ENCODE data around the gene MBNL1.

DNA sequence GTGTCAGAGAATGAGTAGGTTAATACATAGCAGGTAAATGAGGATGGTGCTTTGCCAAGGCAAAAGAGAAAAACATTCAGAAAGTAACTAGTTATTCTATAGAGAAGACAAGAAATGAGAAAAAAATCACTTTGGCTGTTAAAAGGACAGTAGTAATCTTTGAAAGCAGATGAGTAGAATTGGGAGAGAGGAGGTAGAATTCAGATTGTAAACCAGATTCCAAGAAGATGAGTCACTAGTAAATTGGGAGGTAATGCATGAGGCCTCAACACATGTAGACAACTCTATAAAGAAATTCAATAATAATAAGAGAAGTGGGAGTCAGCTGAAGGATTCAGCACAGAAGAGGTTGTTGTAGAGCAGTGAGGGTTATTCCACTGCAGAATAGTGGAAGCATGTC lies 81.4 kb downstream of the MBNL1 start:
- TF ChIP-seq POLR2AphosphoS5 (IDR thresholded peaks at IDR 0.05; ENCODE audit: low read depth, low read length) (no peak), POLR2A (IDR thresholded peaks at IDR 0.05; ENCODE audit: low read depth, low read length) (no peak), TAF1 (IDR thresholded peaks at IDR 0.05; ENCODE audit: low read depth, low read length) (no peak), POU2F2 (IDR thresholded peaks at IDR 0.05; ENCODE audit: low read depth, low read length) (no peak), SPI1 (IDR thresholded peaks at IDR 0.05; ENCODE audit: low read depth, low read length) (no peak), PAX5 (IDR thresholded peaks at IDR 0.05; ENCODE audit: insufficient read depth, low read length, severe bottlenecking) (no peak)

Data from GM12891 (cell line).